Neural crest cell (in vitro differentiated cells): ENCODE data around the gene CDC42BPA. TPM values are rescaled to one million over a fixed set of nuclear protein-coding genes. Genes with fewer than 3 reads are reported as not detected.
A peak's percentile ranks its signal among the peaks of the same experiment; 100 is the strongest.

Source experiments
- DNase-seq: peaks from one replicate; pipeline ENCODE4 v3.0.0; 2021; ENCODE audit warnings: low read depth, mixed read lengths, low spot score
- H3K27ac Mint-ChIP-seq: one replicate; pipeline ENCODE4 v1.8.0; 2021; ENCODE audit warnings: mild to moderate bottlenecking, mixed read lengths; ENCODE audit not compliant: unreplicated experiment
- H3K27me3 Mint-ChIP-seq: 2 replicates; pipeline ENCODE4 v1.8.0; 2021; ENCODE audit warnings: low read depth, mild to moderate bottlenecking, mixed read lengths
- H3K36me3 Mint-ChIP-seq: 2 replicates; pipeline ENCODE4 v1.8.0; 2021; ENCODE audit warnings: low read depth, mild to moderate bottlenecking, mixed read lengths
- H3K4me1 Mint-ChIP-seq: 2 replicates; pipeline ENCODE4 v1.8.0; 2021; ENCODE audit warnings: mixed read lengths
- H3K4me3 Mint-ChIP-seq: one replicate; pipeline ENCODE4 v1.8.0; 2021; ENCODE audit warnings: mild to moderate bottlenecking, mixed read lengths
- H3K9me3 Mint-ChIP-seq: 2 replicates; pipeline ENCODE4 v1.8.0; 2021; ENCODE audit warnings: mixed read lengths
- total RNA-seq: library from RNA; stranded (reverse); gene quantifications from 2 replicates; pipeline ENCODE4 v1.2.1, GENCODE V29; 2021
- TF ChIP-seq, protein P1 (sequence below): fragments of 200-600 bp; sonication (generic); conservative IDR thresholded peaks from 2 replicates; pipeline ENCODE4 v1.5.0; 2021; ENCODE audit warnings: antibody characterized with exemption, mild to moderate bottlenecking

Gene CDC42BPA
- total RNA-seq, 1 donor from 2014 or later, result 35.6 TPM

DNA sequence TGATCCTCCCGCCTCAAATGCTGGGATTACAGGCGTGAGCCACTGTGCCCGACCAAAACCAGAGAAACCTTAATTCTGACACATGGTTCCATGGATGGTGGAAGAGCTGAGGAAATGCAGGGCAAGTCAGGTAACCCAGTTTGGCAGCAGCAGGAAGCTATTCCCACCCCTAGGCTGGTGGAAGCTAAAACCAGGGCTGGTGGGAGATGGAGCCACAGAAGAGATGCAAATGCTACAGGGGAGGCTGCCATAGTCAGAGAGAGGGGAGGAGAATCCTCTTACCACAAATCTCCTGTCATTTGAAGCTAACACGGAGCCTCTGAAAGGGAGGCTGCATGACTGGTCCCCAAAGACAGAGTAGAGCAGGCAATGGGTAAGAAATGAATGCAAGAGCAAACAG, 4.1 kb upstream of the CDC42BPA start:
- DNase-seq, result no peak
- H3K27me3 Mint-ChIP-seq, result no peaks in the 10 kb centered on the region
- H3K4me1 Mint-ChIP-seq, result peaks cover 24% of the 10 kb centered on the region
- TF ChIP-seq, protein P1, sequence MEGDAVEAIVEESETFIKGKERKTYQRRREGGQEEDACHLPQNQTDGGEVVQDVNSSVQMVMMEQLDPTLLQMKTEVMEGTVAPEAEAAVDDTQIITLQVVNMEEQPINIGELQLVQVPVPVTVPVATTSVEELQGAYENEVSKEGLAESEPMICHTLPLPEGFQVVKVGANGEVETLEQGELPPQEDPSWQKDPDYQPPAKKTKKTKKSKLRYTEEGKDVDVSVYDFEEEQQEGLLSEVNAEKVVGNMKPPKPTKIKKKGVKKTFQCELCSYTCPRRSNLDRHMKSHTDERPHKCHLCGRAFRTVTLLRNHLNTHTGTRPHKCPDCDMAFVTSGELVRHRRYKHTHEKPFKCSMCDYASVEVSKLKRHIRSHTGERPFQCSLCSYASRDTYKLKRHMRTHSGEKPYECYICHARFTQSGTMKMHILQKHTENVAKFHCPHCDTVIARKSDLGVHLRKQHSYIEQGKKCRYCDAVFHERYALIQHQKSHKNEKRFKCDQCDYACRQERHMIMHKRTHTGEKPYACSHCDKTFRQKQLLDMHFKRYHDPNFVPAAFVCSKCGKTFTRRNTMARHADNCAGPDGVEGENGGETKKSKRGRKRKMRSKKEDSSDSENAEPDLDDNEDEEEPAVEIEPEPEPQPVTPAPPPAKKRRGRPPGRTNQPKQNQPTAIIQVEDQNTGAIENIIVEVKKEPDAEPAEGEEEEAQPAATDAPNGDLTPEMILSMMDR, result no peak
- H3K9me3 Mint-ChIP-seq, result no peaks in the 10 kb centered on the region
- H3K27ac Mint-ChIP-seq, result no peak overlapping the region
- H3K4me3 Mint-ChIP-seq, result no peak overlapping the region
- no peaks in the 10 kb centered on the region for H3K36me3 Mint-ChIP-seq

DNA sequence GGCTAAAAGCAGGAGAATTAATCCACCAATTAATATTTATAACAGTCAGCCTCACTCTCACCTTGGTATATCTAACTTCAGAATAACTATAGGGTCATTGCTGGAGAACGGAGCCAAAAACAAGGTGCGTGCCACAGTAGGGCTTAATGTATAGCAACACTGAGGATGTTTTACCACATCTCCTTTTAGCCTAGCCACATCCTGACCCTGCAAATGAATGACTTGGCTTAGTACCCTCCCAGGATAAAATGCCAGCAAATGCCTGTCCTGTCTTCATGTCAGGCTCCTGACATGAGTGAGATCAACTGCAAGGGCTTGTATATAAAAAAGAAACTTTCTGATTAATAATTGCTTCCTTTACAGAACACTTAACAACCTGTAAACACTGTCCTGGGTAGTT, 2.7 kb upstream of the CDC42BPA start:
- no peak for DNase-seq
- no peaks in the 10 kb centered on the region for H3K9me3 Mint-ChIP-seq
- no peak overlapping the region for H3K27ac Mint-ChIP-seq
- no peaks in the 10 kb centered on the region for H3K36me3 Mint-ChIP-seq
- H3K4me1 Mint-ChIP-seq, result peaks cover 34% of the 10 kb centered on the region
- no peaks in the 10 kb centered on the region for H3K27me3 Mint-ChIP-seq
- peak overlapping the region; percentile 70 for H3K4me3 Mint-ChIP-seq
- TF ChIP-seq, protein P1, result no peak

DNA sequence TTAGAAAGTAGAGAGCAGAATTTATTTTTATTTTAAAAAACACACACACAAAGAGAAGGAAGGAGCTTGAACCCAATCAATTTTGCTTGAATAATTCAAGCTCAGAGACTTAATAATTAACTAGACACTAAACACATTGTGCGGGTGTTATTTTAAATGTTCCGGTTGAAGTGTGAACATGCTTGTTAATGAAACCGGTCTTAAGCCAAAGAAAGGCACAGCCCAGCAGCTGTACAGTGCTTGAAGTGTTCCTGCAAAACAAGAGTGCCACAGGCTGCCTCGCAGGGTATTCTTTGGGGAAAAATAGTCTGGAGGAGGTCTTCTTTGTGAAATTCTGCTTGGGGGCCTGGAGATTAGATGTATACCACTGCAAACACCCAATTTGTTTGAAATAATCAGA, 2.2 kb upstream of the CDC42BPA start:
- H3K4me1 Mint-ChIP-seq, result peaks cover 40% of the 10 kb centered on the region
- no peaks in the 10 kb centered on the region for H3K9me3 Mint-ChIP-seq
- DNase-seq, result no peak
- H3K4me3 Mint-ChIP-seq, result peak overlapping the region; percentile 70
- no peaks in the 10 kb centered on the region for H3K36me3 Mint-ChIP-seq
- no peak overlapping the region for H3K27ac Mint-ChIP-seq
- H3K27me3 Mint-ChIP-seq, result no peaks in the 10 kb centered on the region
- TF ChIP-seq, protein P1, result no peak

DNA sequence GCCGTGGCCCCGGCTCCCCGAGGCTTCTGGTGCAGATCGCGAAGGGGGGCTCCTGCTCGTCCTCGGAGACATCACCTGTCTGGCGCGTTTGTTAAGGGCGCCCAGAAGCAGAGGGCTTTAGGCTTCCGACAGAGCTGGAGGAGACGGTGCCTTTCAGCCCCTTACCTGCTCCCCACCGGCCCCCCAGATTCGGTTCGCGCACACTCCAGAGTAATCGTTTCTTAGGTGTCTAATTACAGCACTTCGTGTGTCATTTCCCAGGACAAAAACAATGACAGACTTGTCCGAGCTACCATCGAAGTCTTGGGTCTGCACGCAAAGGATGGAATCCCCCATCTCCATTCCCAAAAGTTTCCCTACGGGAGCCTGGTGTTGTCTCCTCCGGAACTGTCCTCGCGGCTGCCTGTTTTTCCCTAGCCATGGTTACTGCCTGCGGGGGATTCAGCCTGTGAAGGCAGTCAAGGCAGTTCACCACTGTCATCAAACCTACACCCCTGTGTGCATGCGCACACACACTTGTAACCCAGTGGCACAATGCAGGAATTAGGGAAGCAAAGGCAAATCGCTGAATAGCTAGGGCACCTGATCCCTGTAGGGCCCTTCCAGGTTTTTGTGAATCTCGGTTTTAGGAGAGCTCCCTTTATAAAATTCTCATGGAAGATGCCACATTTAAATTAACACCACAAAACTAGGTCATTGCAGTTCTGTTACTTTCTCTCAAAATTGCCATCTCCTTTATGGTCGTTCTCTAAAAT, 738 bp upstream of the CDC42BPA start:
- peak; percentile 51 for DNase-seq
- Mint-ChIP-seq H3K27ac (peak overlapping the region; percentile 95), H3K27me3 (no peaks in the 10 kb centered on the region)

DNA sequence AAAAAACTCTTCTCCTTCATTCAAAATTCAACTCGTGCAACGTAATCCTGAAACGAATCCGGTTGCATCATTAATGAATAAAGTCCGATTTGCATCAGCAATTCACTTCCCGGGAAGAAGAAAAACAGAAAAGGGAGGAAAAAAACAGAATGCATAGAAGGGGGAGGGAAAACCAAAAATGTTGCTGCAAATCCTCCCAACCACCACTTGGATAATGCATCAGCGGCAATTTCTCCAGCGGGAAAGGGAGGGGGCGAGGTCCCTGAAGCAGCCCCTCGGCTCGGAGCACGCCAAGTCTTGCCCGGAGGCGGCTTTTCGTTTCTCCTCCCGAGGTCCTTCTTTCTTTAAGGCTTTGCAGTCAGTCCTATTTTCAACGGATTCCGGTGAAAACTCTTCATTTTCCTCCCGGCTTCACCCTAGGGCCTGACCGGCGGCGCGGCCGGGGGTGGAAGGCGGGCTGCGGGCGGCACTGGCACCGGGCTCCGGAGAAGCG, 723 bp downstream of the CDC42BPA start:
- peak; percentile 64 for DNase-seq
- no peaks in the 10 kb centered on the region for H3K27me3 Mint-ChIP-seq
- H3K27ac Mint-ChIP-seq, result peak overlapping the region; percentile 89
- H3K4me3 Mint-ChIP-seq, result peak overlapping the region; percentile 96
- H3K36me3 Mint-ChIP-seq, result no peaks in the 10 kb centered on the region
- no peaks in the 10 kb centered on the region for H3K9me3 Mint-ChIP-seq
- TF ChIP-seq, protein P1, result peak; percentile 53
- H3K4me1 Mint-ChIP-seq, result peaks cover 58% of the 10 kb centered on the region

More for the DNA sequence above, 738 bp upstream of the CDC42BPA start:
- H3K36me3 Mint-ChIP-seq, result no peaks in the 10 kb centered on the region
- TF ChIP-seq, protein P1, result no peak
- peaks cover 53% of the 10 kb centered on the region for H3K4me1 Mint-ChIP-seq
- no peaks in the 10 kb centered on the region for H3K9me3 Mint-ChIP-seq
- H3K4me3 Mint-ChIP-seq, result peak overlapping the region; percentile 98
